Activated T-helper 1 cell treated with anti-CD3 and anti-CD28 coated beads, Interleukin-2, amount 50 U/mL, for 16 hours (primary cell): ENCODE data around the gene STKLD1.
"Not testable (repeated sequence)": the region's sequence is repeated elsewhere in the genome, so short reads cannot be mapped to it uniquely, and the experiment has no call there.

Experiments
- DNase-seq, 2 donors: peaks; one replicate each; pipeline ENCODE4 v3.0.0-alpha.2; 2020; ENCODE audit warnings: low read depth in 1 of 2, low spot score in 1 of 2

STKLD1 gene

DNA sequence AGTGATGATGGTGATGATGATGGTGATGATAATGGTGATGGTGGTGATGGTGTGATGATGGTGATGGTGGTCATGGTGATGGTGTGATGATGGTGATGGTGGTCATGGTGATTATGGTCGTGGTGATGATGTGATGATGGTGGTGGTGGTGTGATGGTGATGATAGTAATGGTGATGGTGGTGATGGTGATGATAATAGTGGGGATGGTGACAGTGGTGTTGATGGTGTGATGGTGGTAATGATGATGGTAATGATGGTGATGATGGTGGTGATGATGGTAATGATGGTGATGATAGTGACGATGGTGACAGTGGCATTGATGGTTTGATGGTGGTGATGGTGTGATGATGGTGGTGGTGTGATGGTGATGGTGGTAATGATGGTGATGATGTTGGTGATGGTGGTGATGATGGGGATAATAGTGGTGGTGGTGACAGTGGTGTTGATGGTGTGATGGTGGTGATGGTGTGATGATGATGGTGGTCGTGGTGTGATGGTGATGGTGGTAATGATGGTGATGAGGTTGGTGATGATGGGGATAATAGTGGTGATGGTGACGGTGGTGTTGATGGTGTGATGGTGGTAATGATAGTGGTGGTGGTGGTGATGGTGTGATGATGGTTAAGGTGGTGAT is 6.5 kb downstream of the STKLD1 start:
- no peak for DNase-seq

DNA sequence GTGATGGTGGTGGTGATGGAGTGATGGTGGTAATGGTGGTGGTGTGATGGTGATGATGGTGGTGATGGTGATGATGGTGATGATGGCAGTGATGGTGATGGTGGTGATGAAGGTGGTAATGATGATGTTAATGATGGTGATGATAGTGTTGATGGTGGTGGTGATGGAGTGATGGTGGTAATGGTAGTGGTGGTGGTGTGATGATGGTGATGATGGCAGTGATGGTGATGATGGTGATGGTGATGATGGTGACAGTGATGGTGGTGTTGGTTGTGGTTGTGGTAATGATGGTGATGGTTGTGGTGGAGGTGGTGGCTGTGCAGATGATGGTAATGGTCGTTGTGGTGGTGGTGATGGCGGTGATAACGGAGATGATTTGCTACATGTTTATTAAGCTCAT is 7.3 kb downstream of the STKLD1 start:
- DNase-seq = no peak

DNA sequence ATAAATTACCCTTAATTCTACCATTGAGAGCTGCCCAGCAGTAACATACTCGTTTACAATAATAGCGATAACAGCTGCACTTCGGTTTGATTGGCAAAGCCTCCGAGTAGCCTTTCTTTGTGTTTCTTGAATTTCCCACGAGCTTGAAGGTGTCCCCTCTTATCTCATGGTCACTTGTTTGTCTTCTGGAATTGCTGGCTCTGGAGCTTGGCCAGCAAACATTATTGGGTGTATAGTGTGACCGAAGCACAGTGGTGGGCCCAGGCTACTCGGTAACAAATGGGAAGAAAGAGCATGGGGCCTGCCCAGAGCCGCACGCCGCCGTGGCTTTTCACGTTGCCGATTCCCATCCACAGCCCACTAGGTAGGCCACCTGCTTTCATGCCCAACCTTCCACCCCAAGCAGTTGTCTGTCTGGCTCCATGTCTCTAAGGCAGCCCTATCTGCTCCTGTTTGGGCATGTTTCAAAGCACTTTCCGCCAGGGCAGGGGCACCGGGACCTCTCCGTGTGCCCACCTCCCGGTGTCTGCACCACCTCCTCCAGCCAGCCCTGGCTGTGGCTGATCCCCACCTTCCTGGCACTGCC is 8.7 kb downstream of the STKLD1 start:
- DNase-seq = no peak

DNA sequence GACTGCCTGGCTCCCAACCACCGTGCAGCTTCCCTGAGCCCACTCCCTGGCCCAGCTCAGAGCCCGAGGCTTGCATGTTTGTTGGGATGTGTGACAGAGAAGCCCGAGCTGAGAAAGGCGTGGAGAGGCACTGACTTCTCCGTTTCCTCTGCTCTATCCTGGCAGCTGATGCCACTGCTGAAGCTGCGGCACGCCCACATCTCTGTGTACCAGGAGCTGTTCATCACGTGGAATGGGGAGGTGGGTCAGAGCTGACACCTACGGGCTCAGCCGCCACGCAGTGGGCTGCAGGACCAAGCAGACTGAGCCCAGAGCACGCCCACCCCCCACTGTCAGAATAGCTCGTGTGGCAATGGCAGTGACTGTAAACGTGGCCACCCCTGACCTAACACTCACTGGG is 9.3 kb downstream of the STKLD1 start:
- no peak for DNase-seq

DNA sequence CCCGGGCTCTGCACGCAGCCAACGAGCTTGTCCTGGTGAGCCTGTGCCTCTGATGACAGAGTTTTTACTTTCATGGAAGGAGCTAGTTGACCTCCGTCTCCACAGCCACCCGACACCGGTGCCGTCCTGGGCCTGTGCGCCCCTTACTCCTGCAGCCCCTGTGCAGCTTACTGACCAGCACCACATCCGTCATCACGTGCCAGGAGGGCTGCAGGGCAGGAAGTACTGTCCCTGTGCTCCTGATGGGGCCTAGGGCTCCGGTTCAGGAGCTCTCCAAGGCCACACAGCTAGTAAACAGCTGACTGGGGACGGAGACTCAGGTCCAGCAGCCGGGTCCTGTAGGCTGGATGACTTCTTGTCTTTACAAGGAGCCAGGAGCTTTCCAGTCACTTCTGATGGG is 10.2 kb downstream of the STKLD1 start:
- DNase-seq = no peak

DNA sequence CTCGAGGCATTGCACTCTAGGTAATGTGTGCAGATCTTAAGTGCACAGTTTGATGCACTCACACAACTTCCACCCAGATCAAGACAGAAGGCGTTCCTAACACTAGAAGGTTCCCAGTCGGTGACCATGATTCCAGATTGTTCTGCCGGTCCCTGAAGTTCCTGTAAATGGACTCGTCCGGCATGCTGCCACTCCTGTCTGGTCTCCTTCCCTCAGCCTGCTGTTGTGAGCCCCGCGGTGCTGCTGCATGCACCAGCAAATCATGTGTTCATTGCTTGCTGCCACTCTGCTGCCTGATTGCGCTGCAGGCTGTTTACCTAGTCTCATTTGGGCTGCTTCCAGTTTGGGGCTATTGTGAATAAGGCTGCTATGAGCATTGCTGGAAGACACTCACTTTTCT is 11.5 kb downstream of the STKLD1 start:
- no peak for DNase-seq

DNA sequence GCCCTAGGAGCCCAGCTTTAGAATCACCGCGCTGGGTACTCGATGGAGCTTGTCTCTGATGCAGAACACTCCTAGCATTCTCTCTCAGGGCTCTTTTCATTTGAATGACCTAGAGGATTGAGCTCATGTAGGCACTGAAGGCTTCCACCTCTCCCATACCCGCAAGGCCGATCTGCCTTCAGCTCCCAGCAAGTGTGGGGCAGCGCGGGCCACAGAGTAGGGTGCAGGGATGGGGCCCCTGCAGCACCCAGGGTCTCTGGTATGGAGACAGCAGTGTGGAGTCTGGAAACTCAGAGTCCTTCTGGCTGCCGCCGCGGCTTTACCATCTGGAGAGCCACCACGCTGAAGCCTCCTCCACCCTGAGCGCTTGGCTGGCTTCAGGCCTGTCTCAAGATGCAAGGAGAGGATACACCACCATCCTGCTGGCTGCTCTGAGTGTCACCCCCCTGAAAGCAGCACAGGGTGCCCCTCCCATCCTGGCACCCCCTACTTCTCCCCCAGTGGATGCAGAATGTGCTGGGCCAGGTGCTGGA is 12.9 kb downstream of the STKLD1 start:
- no peak for DNase-seq

DNA sequence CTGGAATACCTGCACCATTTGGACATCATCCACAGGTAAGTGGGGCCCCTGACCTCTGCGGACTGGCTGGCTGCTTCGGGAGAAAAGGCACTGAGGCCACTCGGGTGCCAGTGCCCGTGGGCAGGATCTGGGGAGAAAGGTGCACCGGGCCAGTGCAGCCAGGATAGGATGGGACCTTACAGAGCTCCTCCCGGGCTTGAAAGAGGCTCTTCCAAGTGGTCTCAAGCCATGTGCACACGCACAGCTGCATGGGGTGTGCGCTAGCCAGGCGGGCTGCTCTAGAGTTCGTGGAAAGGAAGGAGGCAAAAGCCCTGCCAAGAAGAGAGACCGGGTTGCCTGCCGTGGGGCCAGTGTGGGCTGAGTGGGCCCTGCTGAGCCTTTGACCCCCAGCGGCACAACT is 13.4 kb downstream of the STKLD1 start:
- no peak for DNase-seq

DNA sequence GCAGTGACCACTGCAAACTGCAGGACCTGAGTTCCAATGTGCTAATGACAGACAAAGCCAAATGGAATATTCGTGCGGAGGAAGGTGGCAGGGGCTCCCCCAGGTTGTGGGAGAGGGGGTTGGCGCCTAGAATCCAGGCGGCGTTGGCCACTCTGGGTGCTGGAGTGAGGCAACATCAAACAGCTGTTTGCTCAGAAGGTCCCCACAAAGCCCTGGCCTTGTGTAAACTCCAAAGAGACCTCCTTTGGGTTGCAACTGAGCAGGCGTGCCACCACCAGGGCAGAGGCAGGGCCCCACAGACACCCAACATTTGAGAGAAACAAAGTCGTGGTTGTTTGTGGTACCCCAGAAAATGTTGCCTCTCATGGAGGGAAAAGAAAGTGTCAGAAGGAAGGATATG is 14.5 kb downstream of the STKLD1 start:
- no peak for DNase-seq

DNA sequence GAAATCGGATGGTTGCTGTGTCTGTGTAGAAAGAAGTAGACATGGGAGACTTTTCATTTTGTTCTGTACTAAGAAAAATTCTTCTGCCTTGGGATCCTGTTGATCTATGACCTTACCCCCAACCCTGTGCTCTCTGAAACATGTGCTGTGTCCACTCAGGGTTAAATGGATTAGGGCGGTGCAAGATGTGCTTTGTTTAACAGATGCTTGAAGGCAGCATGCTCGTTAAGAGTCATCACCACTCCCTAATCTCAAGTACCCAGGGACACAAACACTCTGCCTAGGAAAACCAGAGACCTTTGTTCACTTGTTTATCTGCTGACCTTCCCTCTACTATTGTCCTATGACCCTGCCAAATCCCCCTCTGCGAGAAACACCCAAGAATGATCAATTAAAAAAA is 15.3 kb downstream of the STKLD1 start:
- not testable (repeated sequence) for DNase-seq

DNA sequence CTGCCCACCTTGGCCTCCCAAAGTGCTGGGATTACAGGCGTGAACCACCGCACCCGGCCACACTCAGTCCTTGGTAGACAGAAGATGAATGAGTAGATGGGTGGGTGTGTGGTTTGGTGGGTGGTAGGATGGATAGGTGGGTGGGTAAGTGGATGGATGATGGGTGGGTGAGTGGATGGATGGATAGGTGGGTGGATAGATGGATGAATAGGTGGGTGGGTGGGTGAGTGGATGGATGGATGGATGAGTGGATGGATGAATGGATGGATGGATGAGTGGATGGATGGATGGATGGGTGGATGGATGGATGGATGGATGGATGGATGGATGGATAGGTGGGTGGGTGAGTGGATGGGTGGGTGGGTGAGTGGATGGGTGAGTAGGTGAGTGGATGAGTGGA is 16.1 kb downstream of the STKLD1 start:
- not testable (repeated sequence) for DNase-seq

DNA sequence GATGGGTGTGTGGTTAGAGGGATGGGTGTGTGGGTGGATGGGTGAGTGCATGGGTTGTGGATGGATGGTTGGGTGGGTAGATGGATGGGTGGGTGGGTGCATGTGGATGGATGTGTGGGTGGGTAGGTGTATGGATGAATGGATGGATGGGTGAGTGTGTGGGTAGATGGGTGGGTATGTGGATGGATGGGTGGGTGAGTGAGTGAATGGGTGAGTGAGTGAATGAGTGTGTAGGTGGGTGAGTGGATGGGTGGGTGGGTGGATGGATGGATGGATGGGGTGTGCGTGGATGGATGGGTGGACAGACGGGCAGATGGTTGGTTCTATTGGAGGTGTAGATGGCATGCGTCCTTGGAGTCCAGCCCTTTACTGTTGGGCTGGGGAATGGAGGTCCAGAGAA is 17.2 kb downstream of the STKLD1 start:
- no peak for DNase-seq

DNA sequence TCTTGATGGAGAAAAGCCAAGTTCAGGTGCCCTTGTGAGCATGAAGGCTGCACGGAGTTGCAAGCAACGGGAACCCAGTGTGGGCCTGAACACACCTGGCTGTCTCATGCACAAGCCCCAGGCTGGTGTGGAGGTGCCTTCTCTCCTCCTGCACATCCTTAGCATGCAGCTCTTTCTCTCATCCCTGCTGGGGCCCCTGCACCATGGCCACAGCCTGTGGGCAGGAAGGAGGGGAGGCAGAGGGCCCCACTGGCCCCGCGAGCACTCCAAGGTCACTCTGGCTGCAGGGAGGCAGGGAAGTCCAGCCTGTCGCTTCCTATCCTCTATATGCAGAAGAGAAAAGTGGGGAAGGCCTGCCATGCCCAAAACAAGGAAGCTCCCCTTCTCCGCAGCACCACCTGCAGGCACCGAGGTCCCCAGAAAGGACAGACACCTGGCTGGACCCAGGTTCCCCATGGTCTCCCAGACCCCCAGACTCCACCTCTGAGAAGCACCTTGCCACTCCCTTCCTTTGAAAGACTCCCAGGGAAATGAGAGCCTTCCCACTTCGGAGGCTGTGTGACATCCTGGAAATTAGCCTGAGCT is 18.6 kb downstream of the STKLD1 start:
- no peak for DNase-seq

DNA sequence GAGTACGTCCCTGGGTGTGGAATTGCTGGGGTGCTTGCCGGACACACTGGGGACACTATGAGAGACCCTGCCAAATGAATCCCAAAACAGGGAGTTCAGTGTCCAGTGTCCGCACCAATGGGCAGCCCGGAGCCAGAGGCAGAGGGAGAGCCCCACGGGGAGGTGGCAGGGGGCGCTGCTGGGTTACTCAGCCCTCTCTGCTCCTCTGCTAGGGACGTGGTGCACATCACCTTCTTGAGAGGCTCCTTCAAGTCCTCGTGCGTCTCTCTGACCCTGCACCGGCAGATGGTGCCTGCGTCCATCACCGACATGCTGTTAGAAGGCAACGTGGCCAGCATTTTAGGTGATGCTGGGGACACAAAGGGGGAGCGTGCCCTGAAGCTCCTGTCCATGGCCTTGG is 20.8 kb downstream of the STKLD1 start:
- no peak for DNase-seq

DNA sequence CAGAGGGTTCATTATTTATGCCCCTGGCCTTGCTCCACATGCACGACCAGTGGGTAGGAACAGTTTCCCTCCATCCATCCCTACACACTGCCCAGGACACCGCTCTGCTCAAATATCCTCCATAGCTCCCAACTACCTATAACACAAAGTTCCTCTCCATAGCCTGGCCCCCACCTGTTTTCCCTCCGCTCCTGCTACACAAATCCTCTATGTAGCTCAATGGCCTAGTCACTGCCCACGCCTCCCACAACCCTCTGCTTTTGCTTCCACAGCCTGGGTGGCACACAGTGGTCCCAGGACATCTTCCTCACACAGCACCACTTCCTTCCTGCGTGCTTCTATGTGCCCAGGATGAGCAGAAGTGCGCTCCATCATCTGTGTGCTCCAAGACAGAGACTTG is 21.2 kb downstream of the STKLD1 start:
- DNase-seq = no peak

DNA sequence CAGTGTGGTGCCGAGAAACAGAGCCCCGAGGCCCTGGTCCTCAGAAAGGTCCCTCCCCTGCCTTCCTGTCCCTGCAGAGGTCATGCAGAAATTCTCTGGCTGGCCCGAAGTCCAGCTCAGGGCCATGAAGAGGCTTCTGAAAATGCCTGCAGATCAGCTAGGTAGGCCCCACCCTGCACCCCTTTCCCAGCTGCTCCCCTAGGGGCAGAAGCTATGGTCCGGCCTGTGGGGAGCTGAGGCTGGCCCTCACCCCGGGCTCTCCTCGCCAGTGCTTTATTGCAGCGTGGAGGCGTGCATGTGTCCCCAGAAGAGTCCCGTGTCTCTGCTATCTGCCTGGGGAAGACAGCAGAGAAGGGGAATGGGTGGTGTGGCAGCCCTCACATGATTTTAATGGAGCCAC is 21.7 kb downstream of the STKLD1 start:
- no peak for DNase-seq

DNA sequence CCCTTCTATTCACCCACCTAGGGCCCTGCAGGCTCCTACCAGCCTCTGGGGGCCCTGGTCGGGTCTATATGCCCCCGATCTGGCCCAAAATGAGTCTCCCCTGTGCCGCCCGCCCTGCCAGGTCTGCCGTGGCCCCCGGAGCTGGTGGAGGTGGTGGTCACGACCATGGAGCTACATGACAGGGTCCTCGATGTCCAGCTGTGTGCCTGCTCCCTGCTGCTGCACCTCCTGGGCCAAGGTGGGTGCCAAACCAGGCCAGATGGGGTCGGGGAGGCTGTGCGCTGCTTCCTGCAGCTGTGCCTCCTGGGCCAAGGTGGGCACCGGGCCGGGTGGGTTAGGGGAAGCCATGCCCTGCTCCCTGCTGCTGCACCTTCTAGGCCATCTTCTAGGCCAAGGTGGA is 24.1 kb downstream of the STKLD1 start:
- DNase-seq = no peak

DNA sequence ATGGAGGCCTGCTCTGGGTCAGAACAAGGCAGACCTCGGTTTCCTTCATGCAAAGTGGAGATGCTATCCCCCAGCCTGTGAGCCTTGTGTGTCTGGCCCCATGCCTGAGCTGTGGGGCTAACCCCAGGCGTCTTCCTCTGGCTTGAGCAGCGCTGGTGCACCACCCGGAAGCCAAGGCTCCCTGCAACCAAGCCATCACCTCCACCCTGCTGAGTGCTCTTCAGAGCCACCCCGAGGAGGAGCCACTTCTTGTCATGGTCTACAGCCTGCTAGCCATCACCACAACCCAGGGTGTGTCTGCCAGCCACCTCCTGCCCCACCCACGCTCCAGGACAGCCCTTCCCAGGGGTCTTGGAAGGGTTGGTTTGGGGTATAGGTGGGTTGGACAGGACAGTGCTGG is 25.4 kb downstream of the STKLD1 start:
- no peak for DNase-seq

DNA sequence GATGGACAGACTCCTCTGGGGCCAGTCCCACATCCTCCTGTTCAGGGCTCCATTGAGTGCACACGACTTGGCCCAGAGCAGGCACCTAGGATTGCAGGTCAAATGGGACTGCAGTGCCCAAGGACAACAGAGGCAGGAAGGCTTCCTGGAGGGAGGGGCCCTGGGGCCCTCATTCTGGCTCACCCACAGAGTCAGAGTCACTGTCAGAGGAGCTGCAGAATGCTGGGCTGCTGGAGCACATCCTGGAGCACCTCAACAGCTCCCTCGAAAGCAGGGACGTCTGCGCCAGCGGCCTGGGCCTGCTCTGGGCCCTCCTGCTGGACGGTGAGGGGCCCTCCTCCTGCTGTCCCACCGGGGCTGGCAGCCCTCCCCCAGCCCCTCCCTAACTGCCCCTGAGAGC is 26.5 kb downstream of the STKLD1 start:
- no peak for DNase-seq

DNA sequence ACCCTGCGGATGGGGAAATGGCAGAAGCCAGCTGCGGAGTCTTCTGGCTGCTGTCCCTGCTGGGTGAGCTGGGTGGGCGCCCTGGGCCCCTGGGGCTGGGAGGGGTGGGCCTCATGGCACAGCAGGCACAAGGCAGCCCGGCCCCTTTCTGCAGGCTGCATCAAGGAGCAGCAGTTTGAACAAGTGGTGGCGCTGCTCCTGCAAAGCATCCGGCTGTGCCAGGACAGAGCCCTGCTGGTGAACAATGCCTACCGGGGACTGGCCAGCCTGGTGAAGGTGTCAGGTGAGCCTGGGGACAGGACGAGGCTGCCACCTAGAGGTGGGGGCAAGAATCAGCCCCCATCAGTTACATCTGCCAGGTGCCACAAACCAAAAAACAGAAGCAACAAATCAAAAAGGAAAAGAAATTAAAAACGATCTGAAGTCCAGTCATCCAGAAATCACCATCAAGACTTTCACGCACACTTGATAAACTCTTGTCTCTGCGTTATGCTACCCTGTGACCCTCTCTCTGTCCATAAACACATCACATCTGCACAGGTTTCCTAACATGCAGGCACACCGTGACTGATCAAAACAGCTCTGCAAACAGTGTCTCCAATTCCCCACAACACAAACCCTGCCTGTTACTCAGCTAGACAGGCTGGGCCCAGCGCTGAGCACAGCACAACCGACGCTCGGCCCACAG is 27.7 kb downstream of the STKLD1 start:
- peak; percentile 26 to 37 for DNase-seq

DNA sequence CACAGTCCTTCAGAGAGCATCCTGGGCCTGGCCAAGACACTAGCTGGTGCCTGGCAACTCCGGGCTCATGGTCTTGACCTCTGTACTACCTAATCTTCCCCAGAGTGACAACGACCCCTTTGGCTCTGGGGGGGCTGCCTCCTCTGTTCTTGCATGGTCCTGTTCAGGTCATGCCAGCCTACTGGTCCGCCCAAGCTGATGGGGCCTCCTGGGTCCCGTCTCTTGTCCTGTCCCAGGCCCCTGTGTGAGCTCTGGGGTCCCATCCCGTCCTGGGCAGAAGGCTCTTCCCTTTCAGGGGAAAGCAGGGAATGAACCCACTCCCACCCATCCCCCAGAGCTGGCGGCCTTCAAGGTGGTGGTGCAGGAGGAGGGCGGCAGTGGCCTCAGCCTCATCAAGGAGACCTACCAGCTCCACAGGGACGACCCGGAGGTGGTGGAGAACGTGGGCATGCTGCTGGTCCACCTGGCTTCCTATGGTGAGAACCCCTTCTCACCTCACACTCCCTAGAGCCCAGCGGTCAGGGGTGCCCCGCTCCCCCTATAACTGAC is 28.4 kb downstream of the STKLD1 start:
- DNase-seq = no peak
